KMS-11 (cell line): ENCODE results near the gene HRG.

Experiments used
- H2AFZ ChIP-seq: fragments of 200-600 bp; sonication (generic); 2 replicates; pipeline ENCODE4 v1.6.1; 2016; ENCODE audit warnings: antibody characterized with exemption, mixed run types, low read depth
- H3K27ac ChIP-seq: fragments of 200-600 bp; sonication (generic); 2 replicates; pipeline ENCODE4 v1.6.1; 2016; ENCODE audit warnings: mild to moderate bottlenecking, mixed run types
- H3K27me3 ChIP-seq: fragments of 200-600 bp; sonication (generic); 2 replicates; pipeline ENCODE4 v1.6.1; 2017; ENCODE audit warnings: mild to moderate bottlenecking, low read depth, mixed run types, moderate library complexity; ENCODE audit not compliant: insufficient read depth
- H3K36me3 ChIP-seq: fragments of 200-600 bp; sonication (generic); 2 replicates; pipeline ENCODE4 v1.6.1; 2017; ENCODE audit warnings: mild to moderate bottlenecking, mixed run types; ENCODE audit not compliant: insufficient read depth
- H3K4me1 ChIP-seq: fragments of 200-600 bp; sonication (generic); 2 replicates; pipeline ENCODE4 v1.6.1; 2016; ENCODE audit warnings: mild to moderate bottlenecking, low read depth, mixed run types; ENCODE audit not compliant: poor library complexity, severe bottlenecking
- H3K4me2 ChIP-seq: fragments of 200-600 bp; sonication (generic); 2 replicates; pipeline ENCODE4 v1.7.0; 2016; ENCODE audit warnings: mild to moderate bottlenecking, mixed run types
- H3K4me3 ChIP-seq: fragments of 200-600 bp; sonication (generic); IDR thresholded peaks from 2 replicates; pipeline ENCODE4 v1.6.1; 2017; ENCODE audit warnings: low read depth, low read length, mixed read lengths; ENCODE audit not compliant: insufficient read depth
- H3K79me2 ChIP-seq: fragments of 200-600 bp; sonication (generic); 2 replicates; pipeline ENCODE4 v1.6.1; 2016; ENCODE audit warnings: low read depth, mixed run types; ENCODE audit not compliant: insufficient read depth
- H3K9ac ChIP-seq: fragments of 200-600 bp; sonication (generic); 2 replicates; pipeline ENCODE4 v1.6.1; 2016; ENCODE audit warnings: mild to moderate bottlenecking, mixed run types
- H4K20me1 ChIP-seq: fragments of 200-600 bp; sonication (generic); 2 replicates; pipeline ENCODE4 v1.6.1; 2016; ENCODE audit warnings: mild to moderate bottlenecking, mixed run types; ENCODE audit not compliant: insufficient read depth
- TF ChIP-seq, protein P1 (sequence below): fragments of 200-600 bp; sonication (generic); conservative IDR thresholded peaks from 2 replicates; pipeline ENCODE4 v1.6.1; 2017; ENCODE audit warnings: low read depth, mild to moderate bottlenecking, antibody characterized with exemption, low read length, moderate library complexity, mixed read lengths

Gene HRG

DNA sequence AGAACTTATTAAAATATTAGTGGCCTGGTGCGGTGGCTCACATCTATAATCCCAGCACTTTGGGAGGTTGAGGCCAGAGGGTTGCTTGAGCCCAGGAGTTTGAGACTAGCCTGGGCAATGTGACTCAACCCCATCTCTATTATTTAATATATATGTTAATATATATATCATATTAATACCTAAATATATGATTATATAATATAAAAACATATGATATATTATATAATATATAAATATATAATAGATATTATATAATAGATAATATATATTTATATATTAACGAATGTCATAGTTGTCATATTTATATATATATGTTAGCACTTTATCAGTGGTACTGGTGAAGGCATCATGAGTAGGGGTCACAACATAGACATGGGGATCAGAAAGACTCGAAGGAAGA is 5.2 kb downstream of the HRG start:
- Histone ChIP-seq H3K9ac (no peak overlapping the region), H2AFZ (no peak overlapping the region), H3K4me1 (peaks cover 17% of the 10 kb centered on the region), H3K27ac (no peak overlapping the region), H3K36me3 (no peaks in the 10 kb centered on the region), H3K27me3 (no peaks in the 10 kb centered on the region), H3K4me3 (no peak overlapping the region), H3K79me2 (no peaks in the 10 kb centered on the region), H3K4me2 (no peak overlapping the region), H4K20me1 (no peaks in the 10 kb centered on the region)
- TF ChIP-seq, protein P1, sequence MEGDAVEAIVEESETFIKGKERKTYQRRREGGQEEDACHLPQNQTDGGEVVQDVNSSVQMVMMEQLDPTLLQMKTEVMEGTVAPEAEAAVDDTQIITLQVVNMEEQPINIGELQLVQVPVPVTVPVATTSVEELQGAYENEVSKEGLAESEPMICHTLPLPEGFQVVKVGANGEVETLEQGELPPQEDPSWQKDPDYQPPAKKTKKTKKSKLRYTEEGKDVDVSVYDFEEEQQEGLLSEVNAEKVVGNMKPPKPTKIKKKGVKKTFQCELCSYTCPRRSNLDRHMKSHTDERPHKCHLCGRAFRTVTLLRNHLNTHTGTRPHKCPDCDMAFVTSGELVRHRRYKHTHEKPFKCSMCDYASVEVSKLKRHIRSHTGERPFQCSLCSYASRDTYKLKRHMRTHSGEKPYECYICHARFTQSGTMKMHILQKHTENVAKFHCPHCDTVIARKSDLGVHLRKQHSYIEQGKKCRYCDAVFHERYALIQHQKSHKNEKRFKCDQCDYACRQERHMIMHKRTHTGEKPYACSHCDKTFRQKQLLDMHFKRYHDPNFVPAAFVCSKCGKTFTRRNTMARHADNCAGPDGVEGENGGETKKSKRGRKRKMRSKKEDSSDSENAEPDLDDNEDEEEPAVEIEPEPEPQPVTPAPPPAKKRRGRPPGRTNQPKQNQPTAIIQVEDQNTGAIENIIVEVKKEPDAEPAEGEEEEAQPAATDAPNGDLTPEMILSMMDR: no peak

DNA sequence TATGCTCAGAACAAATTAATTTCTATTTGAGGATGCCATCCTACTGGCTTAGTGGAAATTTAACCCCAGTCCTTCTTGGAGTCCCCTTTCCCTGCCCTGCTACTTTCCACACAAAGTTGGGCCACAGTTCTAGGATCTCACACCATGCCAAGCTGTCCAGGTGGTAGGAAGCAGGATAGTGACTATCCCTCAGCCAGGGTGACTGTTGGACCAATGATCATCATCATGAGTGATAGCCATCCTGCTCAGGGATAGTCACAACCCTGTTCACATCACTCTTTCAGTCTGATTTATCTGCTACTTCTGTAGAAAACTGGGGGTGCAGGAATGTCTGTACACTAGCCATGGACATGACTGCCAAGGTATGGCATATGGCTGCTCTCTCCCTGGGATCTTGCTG is 12.8 kb downstream of the HRG start:
- Histone ChIP-seq H2AFZ (no peak overlapping the region), H3K36me3 (no peaks in the 10 kb centered on the region), H3K79me2 (no peaks in the 10 kb centered on the region), H3K9ac (no peak overlapping the region), H4K20me1 (no peaks in the 10 kb centered on the region), H3K4me2 (no peak overlapping the region), H3K27me3 (no peaks in the 10 kb centered on the region), H3K27ac (no peak overlapping the region), H3K4me1 (no peaks in the 10 kb centered on the region), H3K4me3 (no peak overlapping the region)
- TF ChIP-seq, protein P1: no peak

DNA sequence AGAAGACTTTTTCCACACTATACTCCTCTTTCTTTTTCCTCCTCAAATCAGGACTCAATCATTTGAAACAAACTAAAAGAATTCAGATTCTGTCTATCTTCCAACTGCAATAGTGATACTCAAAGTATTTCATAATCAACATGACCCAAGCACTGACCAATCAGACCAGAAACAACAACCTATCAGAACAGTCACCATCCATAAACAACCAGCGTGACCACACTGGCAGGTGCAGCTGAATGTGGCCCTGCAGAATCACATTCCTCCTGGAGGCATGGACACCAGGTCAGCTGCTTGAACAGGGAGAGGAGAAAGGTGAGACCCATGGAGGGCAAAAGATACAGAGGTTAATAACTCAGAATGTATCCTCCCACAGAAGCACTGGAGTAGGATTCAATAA is 13.3 kb downstream of the HRG start:
- Histone ChIP-seq H3K4me3 (no peak overlapping the region), H4K20me1 (no peaks in the 10 kb centered on the region)
- TF ChIP-seq, protein P1: no peak

DNA sequence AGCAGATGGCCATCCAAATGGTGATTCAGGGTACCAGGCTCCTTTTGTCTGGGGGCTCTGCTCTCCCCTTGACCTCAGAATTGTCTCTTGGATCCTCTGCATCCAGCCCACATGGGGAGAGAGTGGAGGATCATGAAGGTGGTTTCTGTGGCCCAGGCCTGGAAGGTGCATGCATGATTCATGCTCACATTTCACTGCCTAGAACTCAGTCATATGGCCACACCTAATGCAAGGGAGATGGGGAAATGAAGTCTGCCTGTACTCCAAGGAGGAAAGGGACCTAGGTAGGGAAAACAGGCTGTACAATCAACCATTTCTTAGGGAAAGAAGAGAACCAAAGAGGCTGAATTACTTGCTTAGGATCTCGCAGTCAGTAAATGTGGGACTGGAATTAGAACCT is 15.1 kb downstream of the HRG start:
- Histone ChIP-seq H2AFZ (no peak overlapping the region), H3K36me3 (no peaks in the 10 kb centered on the region), H3K27me3 (no peaks in the 10 kb centered on the region), H3K79me2 (no peaks in the 10 kb centered on the region), H3K4me1 (no peaks in the 10 kb centered on the region), H3K4me2 (no peak overlapping the region), H3K4me3 (no peak overlapping the region), H3K27ac (no peak overlapping the region), H4K20me1 (no peaks in the 10 kb centered on the region), H3K9ac (no peak overlapping the region)
- TF ChIP-seq, protein P1: no peak

More for the DNA sequence above, 13.3 kb downstream of the HRG start:
- H3K9ac ChIP-seq: no peak overlapping the region
- no peak overlapping the region for H2AFZ ChIP-seq
- H3K27me3 ChIP-seq: no peaks in the 10 kb centered on the region
- H3K79me2 ChIP-seq: no peaks in the 10 kb centered on the region
- H3K4me1 ChIP-seq: no peaks in the 10 kb centered on the region
- no peaks in the 10 kb centered on the region for H3K36me3 ChIP-seq
- H3K27ac ChIP-seq: no peak overlapping the region
- no peak overlapping the region for H3K4me2 ChIP-seq
